Activated B cell treated with CpG ODN at 0.5 μM for 24 hours (primary cell): Measurements from ENCODE around the gene OGA. TPM values are rescaled to one million over a fixed set of nuclear protein-coding genes. Genes with fewer than 3 reads are reported as not detected.

Source experiments
- ATAC-seq: fragments of 200-7000 bp; cut with Tn5 transposase; one replicate; pipeline ENCODE4 v1.10.0; 2021; ENCODE audit warnings: low read depth, mild to moderate bottlenecking, moderate library complexity
- CTCF ChIA-PET: fragments of 350-600 bp; sonication (Branson Sonifier 250); formaldehyde crosslinking; loops from one replicate; lab custom pipeline; 2021; ENCODE audit warnings: antibody characterized with exemption; lab: Charles Lee
- POLR2A ChIA-PET: fragments of 350-600 bp; sonication (Branson Sonifier 250); formaldehyde crosslinking; loops from one replicate; lab custom pipeline; 2021; ENCODE audit warnings: antibody characterized with exemption; lab: Charles Lee
- DNase-seq: peaks from one replicate; pipeline ENCODE4 v3.0.0; 2022
- H3K27ac Mint-ChIP-seq: one replicate; pipeline ENCODE4 v1.8.0; 2020; ENCODE audit warnings: mixed read lengths
- H3K27me3 Mint-ChIP-seq: one replicate; pipeline ENCODE4 v1.8.0; 2021; ENCODE audit warnings: mixed read lengths
- H3K36me3 Mint-ChIP-seq: one replicate; pipeline ENCODE4 v1.8.0; 2021; ENCODE audit warnings: low read depth, mixed read lengths
- H3K4me1 Mint-ChIP-seq: one replicate; pipeline ENCODE4 v1.8.0; 2021; ENCODE audit warnings: mixed read lengths
- H3K4me3 Mint-ChIP-seq: one replicate; pipeline ENCODE4 v1.8.0; 2020; ENCODE audit warnings: mild to moderate bottlenecking, mixed read lengths
- H3K9me3 Mint-ChIP-seq: one replicate; pipeline ENCODE4 v1.8.0; 2020; ENCODE audit warnings: mixed read lengths
- CTCF ChIP-seq: fragments of 200-600 bp; IDR thresholded peaks from one replicate; pipeline ENCODE4 v1.8.0; 2022; ENCODE audit warnings: antibody characterized with exemption, mild to moderate bottlenecking
- intact Hi-C: fragments of 100-400 bp; cut with micrococcal nuclease; formaldehyde crosslinking; loops from one replicate; pipeline ENCODE4 v1.15.1; 2024
- total RNA-seq: library from RNA; stranded (reverse); gene quantifications from 2 replicates; pipeline ENCODE4 v1.2.3, GENCODE V29; 2022

The OGA gene
- total RNA-seq, 1 donor from 2014 or later, result 271 TPM

- no peaks in the 10 kb centered on the region for H3K9me3 Mint-ChIP-seq
- H3K4me1 Mint-ChIP-seq, result peaks cover 60% of the 10 kb centered on the region
- ChIA-PET CTCF (interaction anchor here (0.6 to 12.5 kb wide), 47 partner anchors 8 to 707 kb away, joined by 3 to 372 read pairs (median 5); partner anchors contain the start of genes ARMH3, HPS6, NPM3 and OGA), POLR2A (interaction anchor here (0.6 to 5.2 kb wide), 17 partner anchors 10 to 800 kb away, joined by 3 to 100 read pairs (median 5); partner anchors contain the start of gene OGA)
- H3K27ac Mint-ChIP-seq, result peak overlapping the region; percentile 77
- no peak for TF ChIP-seq CTCF
- peak; percentile 80 for DNase-seq
- H3K27me3 Mint-ChIP-seq, result no peaks in the 10 kb centered on the region
- intact Hi-C loops, result loop anchor here (1.0 to 5.0 kb wide), 8 partner anchors 48 to 661 kb away; partner anchors contain the start of genes ACTR1A, HPS6 and SUFU
- H3K36me3 Mint-ChIP-seq, result peaks cover 9% of the 10 kb centered on the region
- peak; percentile 64 for ATAC-seq
- peak overlapping the region; percentile 88 for H3K4me3 Mint-ChIP-seq
These were observed 22.7 kb upstream of the OGA start for GRCh38 chr10:101840741-101841453.

- ATAC-seq (no peak), DNase-seq (no peak)
- Mint-ChIP-seq H3K36me3 (peaks cover 2% of the 10 kb centered on the region), H3K4me3 (peak overlapping the region; percentile 88), H3K27me3 (no peaks in the 10 kb centered on the region), H3K27ac (peak overlapping the region; percentile 77), H3K9me3 (no peaks in the 10 kb centered on the region), H3K4me1 (peaks cover 65% of the 10 kb centered on the region)
- no peak for TF ChIP-seq CTCF
- POLR2A ChIA-PET, result interaction anchor here (0.5 to 5.2 kb wide), 18 partner anchors 9 to 801 kb away, joined by 3 to 100 read pairs (median 5); partner anchors contain the start of gene OGA
- CTCF ChIA-PET, result interaction anchor here (0.6 to 12.5 kb wide), 45 partner anchors 9 to 626 kb away, joined by 3 to 372 read pairs (median 5); partner anchors contain the start of genes ARMH3, HPS6 and OGA
- intact Hi-C loops, result loop anchor here (1.0 to 5.0 kb wide), 8 partner anchors 49 to 662 kb away; partner anchors contain the start of genes ACTR1A, HPS6 and SUFU
These were observed 21.9 kb upstream of the OGA start for GRCh38 chr10:101840102-101840684.

- DNase-seq (peak; percentile 73), ATAC-seq (peak; percentile 59)
- peaks cover 2% of the 10 kb centered on the region for H3K36me3 Mint-ChIP-seq
- POLR2A ChIA-PET, result interaction anchor here (0.5 to 5.2 kb wide), 10 partner anchors 17 to 228 kb away, joined by 3 to 100 read pairs (median 5); partner anchors contain the start of gene OGA
- no peaks in the 10 kb centered on the region for H3K27me3 Mint-ChIP-seq
- H3K4me3 Mint-ChIP-seq, result peak overlapping the region; percentile 88
- intact Hi-C loops, result loop anchor here (1.0 to 5.0 kb wide), 9 partner anchors 8 to 663 kb away; partner anchors contain the start of genes ACTR1A, HPS6 and SUFU
- no peaks in the 10 kb centered on the region for H3K9me3 Mint-ChIP-seq
- peaks cover 64% of the 10 kb centered on the region for H3K4me1 Mint-ChIP-seq
- CTCF ChIA-PET, result interaction anchor here (0.6 to 12.5 kb wide), 19 partner anchors 12 to 231 kb away, joined by 3 to 372 read pairs (median 6); partner anchors contain the start of genes ARMH3, HPS6, NPM3 and OGA
- no peak overlapping the region for H3K27ac Mint-ChIP-seq
- no peak for TF ChIP-seq CTCF
These were observed 21.3 kb upstream of the OGA start for GRCh38 chr10:101839416-101840063.

- no peak for DNase-seq
- Mint-ChIP-seq H3K36me3 (peaks cover 2% of the 10 kb centered on the region), H3K27ac (no peak overlapping the region), H3K27me3 (no peaks in the 10 kb centered on the region), H3K4me1 (peaks cover 60% of the 10 kb centered on the region), H3K4me3 (peak overlapping the region; percentile 88), H3K9me3 (no peaks in the 10 kb centered on the region)
- POLR2A ChIA-PET, result interaction anchor here (0.5 to 5.2 kb wide), 6 partner anchors 21 to 228 kb away, joined by 5 to 100 read pairs (median 16); partner anchors contain the start of gene OGA
- intact Hi-C loops, result loop anchor here (1.0 kb wide), 1 partner anchor 8 kb away; no protein-coding TSS in a partner anchor
- CTCF ChIA-PET, result interaction anchor here (0.7 to 12.5 kb wide), 14 partner anchors 12 to 232 kb away, joined by 3 to 372 read pairs (median 8); partner anchors contain the start of genes ARMH3, HPS6, NPM3 and OGA
- no peak for ATAC-seq
- no peak for TF ChIP-seq CTCF
These were observed 20.8 kb upstream of the OGA start for GRCh38 chr10:101839002-101839401.
